GM13977 (cell line): ENCODE results near the gene ANKRD16.

Experiments
- DNase-seq: peaks from one replicate; pipeline ENCODE4 v3.0.0; 2012; ENCODE audit warnings: low spot score
- CTCF ChIP-seq: IDR thresholded peaks from 2 replicates; pipeline ENCODE4 v1.5.1; 2012; ENCODE audit warnings: mild to moderate bottlenecking, control low read depth; ENCODE audit not compliant: insufficient read depth; ENCODE audit errors: extremely low read depth, missing control alignments
- in situ Hi-C: fragments of 300-500 bp; cut with MboI; formaldehyde crosslinking; loops from one replicate; pipeline ENCODE4 v1.12.0; 2022; ENCODE audit warnings: low sequenced_read_pairs, low pct_unique_long_range_greater_than_20kb, mixed read lengths, inconsistent platforms; ENCODE audit not compliant: unreplicated experiment

Gene ANKRD16

GRCh38 chr10:5893321-5893720, 3.6 kb upstream of the ANKRD16 start:
- in situ Hi-C loops = no loop called here
- no peak for TF ChIP-seq CTCF
- DNase-seq = no peak

GRCh38 chr10:5892007-5892406, 2.3 kb upstream of the ANKRD16 start:
- in situ Hi-C loops = no loop called here
- DNase-seq = no peak
- no peak for TF ChIP-seq CTCF

- in situ Hi-C loops = no loop called here
- no peak for TF ChIP-seq CTCF
- no peak for DNase-seq
These were observed 1.3 kb upstream of the ANKRD16 start for GRCh38 chr10:5891009-5891408.

GRCh38 chr10:5890452-5890915, 791 bp upstream of the ANKRD16 start:
- no peak for DNase-seq
- TF ChIP-seq CTCF = no peak

GRCh38 chr10:5888843-5889623, 660 bp downstream of the ANKRD16 start:
- DNase-seq = peak; percentile 64
- peak; percentile 14 for TF ChIP-seq CTCF
- in situ Hi-C loops = no loop called here

More at GRCh38 chr10:5890452-5890915, 791 bp upstream of the ANKRD16 start:
- in situ Hi-C loops = no loop called here

GRCh38 chr10:5888351-5888750, 1.3 kb downstream of the ANKRD16 start:
- TF ChIP-seq CTCF = no peak
- in situ Hi-C loops = no loop called here
- no peak for DNase-seq
